HepG2 (cell line): ENCODE results near the gene BORCS5. TPM values are rescaled to one million over a fixed set of nuclear protein-coding genes. Genes with fewer than 3 reads are reported as not detected.
A peak's percentile ranks its signal among the peaks of the same experiment; 100 is the strongest.

Source experiments
- ATF4 ChIP-seq, 2 experiments: fragments of 450-650 bp in 1 of 2; sonication (generic) in 1 of 2; formaldehyde crosslinking; IDR thresholded peaks; 2 replicates each; pipeline versions ENCODE4 v1.5.0 to v1.8.0; 2020 to 2022; ENCODE audit warnings: mild to moderate bottlenecking in 1 of 2, missing genetic modification reagents in 1 of 2
- BCL6 ChIP-seq: IDR thresholded peaks from 2 replicates; pipeline ENCODE4 v1.6.1; 2016; ENCODE audit warnings: missing genetic modification reagents, missing compliant biosample characterization
- BRF2 ChIP-seq: sonication (generic); formaldehyde crosslinking; IDR thresholded peaks from 2 replicates; pipeline ENCODE4 v1.8.1; 2022; ENCODE audit warnings: mild to moderate bottlenecking, missing genetic modification reagents
- CENPX ChIP-seq: sonication (generic); formaldehyde crosslinking; IDR thresholded peaks from 2 replicates; pipeline ENCODE4 v1.9.0; 2021; ENCODE audit warnings: mild to moderate bottlenecking, missing genetic modification reagents, moderate library complexity
- GABPA ChIP-seq, 2 experiments: IDR thresholded peaks; 2 replicates each; pipeline ENCODE4 v1.6.1; 2011 to 2016; ENCODE audit warnings: low read depth in 2 of 2, low read length in 1 of 2, missing biosample characterization in 1 of 2, missing genetic modification characterization in 1 of 2
- IKZF4 ChIP-seq: sonication (generic); formaldehyde crosslinking; IDR thresholded peaks from 2 replicates; pipeline ENCODE4 v1.5.1; 2020; ENCODE audit warnings: borderline replicate concordance, mild to moderate bottlenecking, low read depth, missing genetic modification reagents; ENCODE audit errors: not compliant biosample characterization
- KLF11 ChIP-seq: IDR thresholded peaks from 2 replicates; pipeline ENCODE4 v1.6.1; 2016; ENCODE audit warnings: missing compliant biosample characterization
- NR2F6 ChIP-seq, 2 experiments: IDR thresholded peaks; 2 replicates each; pipeline ENCODE4 v1.6.1; 2016; ENCODE audit warnings: antibody characterized with exemption in 1 of 2, mild to moderate bottlenecking in 1 of 2
- PCBP1 ChIP-seq: fragments of 200-400 bp; formaldehyde crosslinking; IDR thresholded peaks from 2 replicates; pipeline ENCODE4 v1.6.1; 2017; ENCODE audit warnings: mild to moderate bottlenecking, low read depth, low read length, borderline replicate concordance
- PITX1 ChIP-seq: sonication (generic); formaldehyde crosslinking; IDR thresholded peaks from 2 replicates; pipeline ENCODE4 v1.5.1; 2020; ENCODE audit warnings: mild to moderate bottlenecking, missing genetic modification reagents
- TAF1 ChIP-seq: sonication (generic); formaldehyde crosslinking; IDR thresholded peaks from 2 replicates; pipeline ENCODE4 v1.4.0; 2020; ENCODE audit warnings: missing genetic modification reagents
- TEF ChIP-seq: sonication (generic); formaldehyde crosslinking; IDR thresholded peaks from 2 replicates; pipeline ENCODE4 v1.5.0; 2020; ENCODE audit warnings: missing genetic modification reagents
- THRA ChIP-seq: sonication (generic); formaldehyde crosslinking; IDR thresholded peaks from 2 replicates; pipeline ENCODE4 v1.4.0; 2020; ENCODE audit warnings: missing genetic modification reagents, borderline replicate concordance
- ZNF205 ChIP-seq: IDR thresholded peaks from 2 replicates; pipeline ENCODE4 v1.6.1; 2018; ENCODE audit warnings: missing biosample characterization, missing genetic modification reagents
- polyA plus RNA-seq, 8 experiments: library from polyadenylated mRNA; depleted of rRNA in 3 of 8; stranded (reverse) in 7 of 8; unstranded in 1 of 8; fragments of >200 nt; fragmentation: Illumina TruSeq in 4 of 8; extraction: Trizol in 4 of 8; gene quantifications; 2 replicates each; pipeline versions ENCODE4 v1.2.1 to v1.2.3, GENCODE V29; 2011 to 2016; ENCODE audit warnings: low read depth in 4 of 8, missing spikeins in 1 of 8, mixed read lengths in 1 of 8; ENCODE audit not compliant: insufficient read depth in 1 of 8
- total RNA-seq, 5 experiments: library from RNA; depleted of rRNA; stranded (reverse); fragments of >200 nt; fragmentation: Illumina TruSeq; extraction: Trizol; gene quantifications; 2 replicates each; pipeline ENCODE4 v1.2.3, GENCODE V29; 2016; ENCODE audit warnings: low read depth in 1 of 5
- TF ChIP-seq, protein P1 (sequence below): sonication (generic); formaldehyde crosslinking; IDR thresholded peaks from 2 replicates; pipeline ENCODE4; 2020; ENCODE audit warnings: missing genetic modification reagents, mild to moderate bottlenecking, borderline replicate concordance
- TF ChIP-seq, protein P2 (sequence below): sonication (generic); formaldehyde crosslinking; conservative IDR thresholded peaks from 2 replicates; pipeline ENCODE4 v1.4.0; 2020; ENCODE audit warnings: missing genetic modification reagents

BORCS5 gene
- total and polyA plus RNA-seq, 2 of the 13 experiments (the other 11 are each of a cell fraction or from before 2014, with no cell fraction given) = 3.9 to 4.7 TPM

- 0 out of 2 replicates have a peak, but pooled peaks have one; percentile 7 for TF ChIP-seq THRA (CRISPR knock-in tag)
- TF ChIP-seq GABPA (IDR thresholded peaks at IDR 0.05; ENCODE audit: low read depth, low read length) = no peak
- peak; percentile 39; the same call in 1 of the 2 replicates for TF ChIP-seq GABPA (CRISPR knock-in tag; IDR thresholded peaks at IDR 0.05; ENCODE audit: low read depth)
- TF ChIP-seq KLF11 (CRISPR knock-in tag) = peak; percentile 53; the same call in 1 of the 2 replicates
- TF ChIP-seq CENPX (CRISPR knock-in tag) = no peak
- TF ChIP-seq, protein P1, sequence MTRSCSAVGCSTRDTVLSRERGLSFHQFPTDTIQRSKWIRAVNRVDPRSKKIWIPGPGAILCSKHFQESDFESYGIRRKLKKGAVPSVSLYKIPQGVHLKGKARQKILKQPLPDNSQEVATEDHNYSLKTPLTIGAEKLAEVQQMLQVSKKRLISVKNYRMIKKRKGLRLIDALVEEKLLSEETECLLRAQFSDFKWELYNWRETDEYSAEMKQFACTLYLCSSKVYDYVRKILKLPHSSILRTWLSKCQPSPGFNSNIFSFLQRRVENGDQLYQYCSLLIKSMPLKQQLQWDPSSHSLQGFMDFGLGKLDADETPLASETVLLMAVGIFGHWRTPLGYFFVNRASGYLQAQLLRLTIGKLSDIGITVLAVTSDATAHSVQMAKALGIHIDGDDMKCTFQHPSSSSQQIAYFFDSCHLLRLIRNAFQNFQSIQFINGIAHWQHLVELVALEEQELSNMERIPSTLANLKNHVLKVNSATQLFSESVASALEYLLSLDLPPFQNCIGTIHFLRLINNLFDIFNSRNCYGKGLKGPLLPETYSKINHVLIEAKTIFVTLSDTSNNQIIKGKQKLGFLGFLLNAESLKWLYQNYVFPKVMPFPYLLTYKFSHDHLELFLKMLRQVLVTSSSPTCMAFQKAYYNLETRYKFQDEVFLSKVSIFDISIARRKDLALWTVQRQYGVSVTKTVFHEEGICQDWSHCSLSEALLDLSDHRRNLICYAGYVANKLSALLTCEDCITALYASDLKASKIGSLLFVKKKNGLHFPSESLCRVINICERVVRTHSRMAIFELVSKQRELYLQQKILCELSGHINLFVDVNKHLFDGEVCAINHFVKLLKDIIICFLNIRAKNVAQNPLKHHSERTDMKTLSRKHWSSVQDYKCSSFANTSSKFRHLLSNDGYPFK (CRISPR knock-in tag) = no peak
- no peak for TF ChIP-seq IKZF4 (CRISPR knock-in tag)
- no peak for TF ChIP-seq TAF1 (CRISPR knock-in tag)
- TF ChIP-seq BCL6 (CRISPR knock-in tag) = peak; percentile 69; the same call in 1 of the 2 replicates
- TF ChIP-seq TEF (CRISPR knock-in tag) = no peak
- TF ChIP-seq NR2F6 (IDR thresholded peaks at IDR 0.05) = peak; percentile 74
- TF ChIP-seq NR2F6 (CRISPR knock-in tag; IDR thresholded peaks at IDR 0.05) = peak; percentile 61; the same call in 1 of the 2 replicates
- TF ChIP-seq BRF2 (CRISPR knock-in tag) = 0 out of 2 replicates have a peak, but pooled peaks have one; percentile 42
- TF ChIP-seq, protein P2, sequence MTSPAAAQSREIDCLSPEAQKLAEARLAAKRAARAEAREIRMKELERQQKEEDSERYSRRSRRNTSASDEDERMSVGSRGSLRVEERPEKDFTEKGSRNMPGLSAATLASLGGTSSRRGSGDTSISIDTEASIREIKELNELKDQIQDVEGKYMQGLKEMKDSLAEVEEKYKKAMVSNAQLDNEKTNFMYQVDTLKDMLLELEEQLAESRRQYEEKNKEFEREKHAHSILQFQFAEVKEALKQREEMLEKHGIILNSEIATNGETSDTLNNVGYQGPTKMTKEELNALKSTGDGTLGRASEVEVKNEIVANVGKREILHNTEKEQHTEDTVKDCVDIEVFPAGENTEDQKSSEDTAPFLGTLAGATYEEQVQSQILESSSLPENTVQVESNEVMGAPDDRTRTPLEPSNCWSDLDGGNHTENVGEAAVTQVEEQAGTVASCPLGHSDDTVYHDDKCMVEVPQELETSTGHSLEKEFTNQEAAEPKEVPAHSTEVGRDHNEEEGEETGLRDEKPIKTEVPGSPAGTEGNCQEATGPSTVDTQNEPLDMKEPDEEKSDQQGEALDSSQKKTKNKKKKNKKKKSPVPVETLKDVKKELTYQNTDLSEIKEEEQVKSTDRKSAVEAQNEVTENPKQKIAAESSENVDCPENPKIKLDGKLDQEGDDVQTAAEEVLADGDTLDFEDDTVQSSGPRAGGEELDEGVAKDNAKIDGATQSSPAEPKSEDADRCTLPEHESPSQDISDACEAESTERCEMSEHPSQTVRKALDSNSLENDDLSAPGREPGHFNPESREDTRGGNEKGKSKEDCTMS (CRISPR knock-in tag) = no peak
- no peak for TF ChIP-seq PCBP1
- peak in 1 of 2 experiments; percentile 97; a peak in 2 of 4 replicates for TF ChIP-seq ATF4 (CRISPR knock-in tag; IDR thresholded peaks at IDR 0.05)
- TF ChIP-seq PITX1 = peak; percentile 61; the same call in 1 of the 2 replicates
- TF ChIP-seq ZNF205 (CRISPR knock-in tag) = peak; percentile 28; the same call in 1 of the 2 replicates
These were observed 5.9 kb upstream of the BORCS5 start (continued) for GRCh38 chr12:12350868-12351463.
